Caco-2 (cell line): ENCODE results near the gene SLC22A7. TPM values are rescaled to one million over a fixed set of nuclear protein-coding genes. Genes with fewer than 3 reads are reported as not detected.

Source experiments
- BruUV-seq: library from RNA; stranded (reverse); fragments of 400-500 nt; replicated peaks from 2 replicates; lab custom pipeline; 2021; lab: Mats Ljungman, UMichigan
- CTCF ChIA-PET: fragments of 300-600 bp; sonication (Branson Sonifier 250); formaldehyde crosslinking; loops from one replicate; lab custom pipeline; 2022; ENCODE audit warnings: antibody characterized with exemption; lab: Charles Lee
- POLR2A ChIA-PET: fragments of 300-600 bp; sonication (Branson Sonifier 250); formaldehyde crosslinking; loops from one replicate; lab custom pipeline; 2022; ENCODE audit warnings: antibody characterized with exemption; lab: Charles Lee
- DNase-seq, 2 experiments: peaks; one replicate each; pipeline versions ENCODE4 v3.0.0 to v3.0.0-alpha.2; 2020 to 2022
- H3K27me3 ChIP-seq: replicated peaks from 2 replicates; pipeline ENCODE4 v1.6.0; 2011; ENCODE audit warnings: low read length; ENCODE audit not compliant: control insufficient read depth, insufficient read depth
- H3K36me3 ChIP-seq: 2 replicates; pipeline ENCODE4 v1.5.1; 2011; ENCODE audit warnings: low read length; ENCODE audit not compliant: control insufficient read depth, insufficient read depth
- H3K4me1 ChIP-seq: fragments of 250-450 bp; sonication (Bioruptor Pico); 2 replicates; pipeline ENCODE4 v1.5.1; 2020; ENCODE audit warnings: mild to moderate bottlenecking
- H3K4me3 ChIP-seq: 2 replicates; pipeline ENCODE4 v1.5.1; 2011; ENCODE audit warnings: low read depth, mild to moderate bottlenecking, control low read depth, low read length
- H3K9me3 ChIP-seq: fragments of 250-450 bp; sonication (Bioruptor Pico); 2 replicates; pipeline ENCODE4 v1.5.1; 2020; ENCODE audit warnings: mild to moderate bottlenecking, moderate library complexity
- H3K27ac Mint-ChIP-seq: one replicate; pipeline ENCODE4 v1.8.0; 2022; ENCODE audit warnings: mixed read lengths; ENCODE audit not compliant: unreplicated experiment
- H3K27me3 Mint-ChIP-seq: one replicate; pipeline ENCODE4 v1.8.0; 2022; ENCODE audit warnings: mixed read lengths; ENCODE audit not compliant: insufficient read depth, unreplicated experiment
- H3K36me3 Mint-ChIP-seq: one replicate; pipeline ENCODE4 v1.8.0; 2022; ENCODE audit warnings: mild to moderate bottlenecking, mixed read lengths; ENCODE audit not compliant: insufficient read depth, unreplicated experiment
- H3K4me1 Mint-ChIP-seq: one replicate; pipeline ENCODE4 v1.8.0; 2022; ENCODE audit warnings: low read depth, mixed read lengths; ENCODE audit not compliant: unreplicated experiment
- H3K4me3 Mint-ChIP-seq: one replicate; pipeline ENCODE4 v1.8.0; 2022; ENCODE audit warnings: mild to moderate bottlenecking, moderate library complexity, mixed read lengths; ENCODE audit not compliant: unreplicated experiment
- H3K9me3 Mint-ChIP-seq: one replicate; pipeline ENCODE4 v1.8.0; 2022; ENCODE audit warnings: mixed read lengths; ENCODE audit not compliant: unreplicated experiment
- CTCF ChIP-seq, 2 experiments: fragments of 200-600 bp in 1 of 2; IDR thresholded peaks; 1 replicate in 1 of 2; 2 replicates in 1 of 2; pipeline versions ENCODE4 v1.5.1 to v1.8.0; 2011 to 2022; ENCODE audit warnings: antibody characterized with exemption in 1 of 2, control low read depth in 1 of 2, inconsistent platforms in 1 of 2, low read depth in 1 of 2, low read length in 1 of 2, mild to moderate bottlenecking in 1 of 2, moderate library complexity in 1 of 2; ENCODE audit not compliant: insufficient read depth in 1 of 2, severe bottlenecking in 1 of 2, unreplicated experiment in 1 of 2
- intact Hi-C: fragments of 100-400 bp; cut with micrococcal nuclease; formaldehyde crosslinking; loops from one replicate; pipeline ENCODE4 v1.10.0; 2022; ENCODE audit not compliant: unreplicated experiment
- total RNA-seq: library from RNA; stranded (reverse); gene quantifications from 2 replicates; pipeline ENCODE4 v1.2.3, GENCODE V29; 2022

Gene SLC22A7
- total RNA-seq, 1 experiment from 2014 or later: not detected

- DNase-seq: peak in 1 of 2 experiments; percentile 26
- POLR2A ChIA-PET: interaction anchor here (0.8 kb wide), 1 partner anchor 58 kb away, joined by 3 read pairs; the partner anchor contains the start of gene DNPH1
Measured at GRCh38 chr6:43286980-43287716, 10.9 kb upstream of the SLC22A7 start.

GRCh38 chr6:43287717-43288679, 10.1 kb upstream of the SLC22A7 start:
- no peak for TF ChIP-seq CTCF (IDR thresholded peaks at IDR 0.05; ENCODE audit: insufficient read depth in 1 of 2, low read depth in 1 of 2, low read length in 1 of 2, severe bottlenecking in 1 of 2, unreplicated experiment in 1 of 2)
- Histone ChIP-seq H3K27me3 (no peaks in the 10 kb centered on the region), H3K9me3 (no peaks in the 10 kb centered on the region), H3K4me3 (no peak overlapping the region), H3K4me1 (no peaks in the 10 kb centered on the region), H3K36me3 (no peaks in the 10 kb centered on the region)
- intact Hi-C loops: no loop called here
- H3K4me3 Mint-ChIP-seq: no peak overlapping the region
- no peaks in the 10 kb centered on the region for H3K9me3 Mint-ChIP-seq
- no peak for DNase-seq
- H3K4me1 Mint-ChIP-seq: no peaks in the 10 kb centered on the region
- BruUV-seq: no TSS peak
- no peak overlapping the region for H3K27ac Mint-ChIP-seq
- ChIA-PET POLR2A (no interaction called here), CTCF (interaction anchor here (0.6 to 1.8 kb wide), 4 partner anchors 20 to 71 kb away, joined by 3 to 19 read pairs (median 10); partner anchors contain the start of gene DNPH1)
- H3K36me3 Mint-ChIP-seq: no peaks in the 10 kb centered on the region
- no peaks in the 10 kb centered on the region for H3K27me3 Mint-ChIP-seq

More at GRCh38 chr6:43286980-43287716, 10.9 kb upstream of the SLC22A7 start:
- H3K4me1 ChIP-seq: peaks cover under 1% of the 10 kb centered on the region; the same call in 1 of the 2 replicates
- H3K9me3 ChIP-seq: no peaks in the 10 kb centered on the region
- CTCF ChIA-PET: interaction anchor here (0.6 to 1.8 kb wide), 4 partner anchors 19 to 579 kb away, joined by 3 to 19 read pairs (median 10); partner anchors contain the start of gene DNPH1
- H3K9me3 Mint-ChIP-seq: no peaks in the 10 kb centered on the region
- no peak overlapping the region for H3K4me3 ChIP-seq
- no peaks in the 10 kb centered on the region for H3K27me3 ChIP-seq
- H3K36me3 ChIP-seq: no peaks in the 10 kb centered on the region
- H3K4me1 Mint-ChIP-seq: no peaks in the 10 kb centered on the region
- no peak overlapping the region for H3K4me3 Mint-ChIP-seq
- H3K36me3 Mint-ChIP-seq: no peaks in the 10 kb centered on the region
- H3K27me3 Mint-ChIP-seq: no peaks in the 10 kb centered on the region
- intact Hi-C loops: no loop called here
- H3K27ac Mint-ChIP-seq: no peak overlapping the region
- BruUV-seq: no TSS peak
- TF ChIP-seq CTCF (IDR thresholded peaks at IDR 0.05; ENCODE audit: insufficient read depth in 1 of 2, low read depth in 1 of 2, low read length in 1 of 2, severe bottlenecking in 1 of 2, unreplicated experiment in 1 of 2): peak; percentile 26 to 61

GRCh38 chr6:43290339-43290904, 7.6 kb upstream of the SLC22A7 start:
- no TSS peak for BruUV-seq

More at GRCh38 chr6:43290339-43290904, 7.6 kb upstream of the SLC22A7 start:
- Histone ChIP-seq H3K4me1 (no peaks in the 10 kb centered on the region), H3K27me3 (no peaks in the 10 kb centered on the region), H3K36me3 (no peaks in the 10 kb centered on the region), H3K4me3 (no peak overlapping the region), H3K9me3 (no peaks in the 10 kb centered on the region)
- Mint-ChIP-seq H3K9me3 (no peaks in the 10 kb centered on the region), H3K36me3 (no peaks in the 10 kb centered on the region), H3K27me3 (no peaks in the 10 kb centered on the region), H3K4me1 (no peaks in the 10 kb centered on the region), H3K4me3 (no peak overlapping the region), H3K27ac (no peak overlapping the region)
- DNase-seq: no peak
- TF ChIP-seq CTCF (IDR thresholded peaks at IDR 0.05; ENCODE audit: insufficient read depth in 1 of 2, low read depth in 1 of 2, low read length in 1 of 2, severe bottlenecking in 1 of 2, unreplicated experiment in 1 of 2): no peak
- CTCF ChIA-PET: no interaction called here
- intact Hi-C loops: no loop called here
- POLR2A ChIA-PET: no interaction called here
